ENCODE measurements around the gene LGALS13.

LGALS13 gene, protein sequence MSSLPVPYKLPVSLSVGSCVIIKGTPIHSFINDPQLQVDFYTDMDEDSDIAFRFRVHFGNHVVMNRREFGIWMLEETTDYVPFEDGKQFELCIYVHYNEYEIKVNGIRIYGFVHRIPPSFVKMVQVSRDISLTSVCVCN

DNA sequence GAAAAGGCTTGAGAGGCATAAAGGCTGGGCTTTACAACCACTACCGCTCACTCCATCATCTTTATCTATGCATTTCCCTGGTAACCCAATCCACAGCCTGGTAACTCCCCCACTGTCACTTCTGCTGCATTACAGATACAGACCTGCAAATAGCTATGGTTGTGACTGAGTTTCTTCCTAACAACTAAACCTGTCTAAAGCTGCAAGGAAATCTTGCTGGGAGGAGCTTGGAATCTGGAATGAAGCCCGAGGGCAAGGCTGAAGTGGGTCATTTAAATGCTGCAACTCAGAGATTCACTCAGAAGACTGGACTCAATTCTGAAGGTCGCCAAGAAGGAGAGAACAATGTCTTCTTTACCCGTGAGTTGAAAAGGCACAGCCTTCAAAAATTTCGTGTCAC lies at the start of gene LGALS13:
LGALS13 (plus strand) TSS at position 301 of the 400 bp plus-strand sequence; CDS start at position 346, 45 bp downstream.
- DNase-seq: no peak

DNA sequence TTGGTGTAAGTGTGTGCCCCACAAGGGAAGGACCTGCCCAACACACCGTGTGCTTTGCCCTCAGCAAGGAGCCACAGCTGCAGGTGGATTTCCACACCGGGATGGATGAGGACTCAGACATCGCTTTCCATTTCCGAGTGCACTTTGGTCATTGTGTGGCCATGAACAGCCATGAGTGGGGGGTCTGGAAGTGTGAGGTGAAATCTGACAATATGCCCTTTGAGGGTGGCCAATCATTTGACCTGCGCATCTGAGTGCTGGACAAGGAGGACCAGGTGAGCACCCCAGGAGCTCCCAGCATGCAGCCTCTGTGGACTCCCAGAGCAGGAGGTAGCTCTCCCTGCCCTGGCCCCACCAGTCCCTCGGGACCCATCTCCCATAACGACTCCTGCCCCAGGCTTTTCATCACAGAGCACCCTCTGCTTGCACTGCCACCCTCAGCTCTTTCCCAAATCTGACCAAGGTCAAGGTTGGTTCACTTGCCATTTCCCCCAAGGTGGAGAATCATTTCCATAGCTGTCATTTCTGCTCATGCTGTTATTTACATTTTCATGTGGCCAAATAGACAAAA lies 49.2 kb upstream of the LGALS13 start:
- DNase-seq: no peak

DNA sequence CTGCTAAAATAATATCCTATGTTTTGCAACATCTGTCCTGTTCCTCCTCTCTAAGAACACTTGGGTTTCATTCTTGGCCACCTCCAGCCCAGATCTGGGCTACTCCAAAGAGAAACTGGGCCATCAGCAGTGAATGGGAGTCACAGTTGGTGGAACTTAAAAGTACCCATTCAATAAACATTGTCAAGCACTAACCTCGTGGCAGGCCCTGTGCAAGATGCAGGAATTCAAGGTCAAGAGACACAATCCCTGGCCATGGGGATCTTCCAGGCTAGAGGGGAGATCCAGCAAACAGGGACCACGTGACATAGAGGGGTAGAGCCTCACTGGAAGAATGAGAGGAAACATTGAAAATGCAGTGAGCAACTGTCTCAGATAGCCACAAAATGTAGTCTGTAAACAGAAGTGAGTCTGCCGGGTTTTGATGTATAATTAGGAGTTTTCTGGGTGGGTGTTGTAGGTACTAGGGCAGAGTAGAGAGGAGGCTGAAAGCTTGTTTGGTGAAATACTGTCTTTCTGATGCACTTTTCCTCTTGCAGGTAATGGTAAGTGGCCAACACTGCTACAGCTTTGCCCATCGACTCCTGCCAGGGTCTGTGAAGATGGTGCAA lies 47.5 kb upstream of the LGALS13 start:
- DNase-seq: no peak

DNA sequence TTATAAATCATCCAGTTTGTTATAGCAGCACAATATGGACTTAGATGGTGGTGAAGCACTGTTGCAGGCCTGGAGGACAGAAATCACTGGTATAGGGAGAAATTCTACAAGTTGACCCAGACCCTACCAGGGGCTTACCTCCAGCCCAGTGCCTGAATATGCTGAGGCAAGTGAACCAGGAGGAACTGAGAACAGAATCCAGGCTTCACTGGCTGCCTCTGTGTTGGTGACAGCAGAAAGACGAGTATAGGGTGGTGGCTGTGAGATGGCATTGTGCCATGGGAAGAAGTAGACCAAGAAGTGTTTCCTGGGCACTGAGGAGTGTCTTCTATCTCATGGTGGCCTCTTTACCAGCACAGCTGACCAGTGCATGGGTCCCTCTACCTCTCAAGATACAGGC lies 46.4 kb upstream of the LGALS13 start:
- DNase-seq: no peak

DNA sequence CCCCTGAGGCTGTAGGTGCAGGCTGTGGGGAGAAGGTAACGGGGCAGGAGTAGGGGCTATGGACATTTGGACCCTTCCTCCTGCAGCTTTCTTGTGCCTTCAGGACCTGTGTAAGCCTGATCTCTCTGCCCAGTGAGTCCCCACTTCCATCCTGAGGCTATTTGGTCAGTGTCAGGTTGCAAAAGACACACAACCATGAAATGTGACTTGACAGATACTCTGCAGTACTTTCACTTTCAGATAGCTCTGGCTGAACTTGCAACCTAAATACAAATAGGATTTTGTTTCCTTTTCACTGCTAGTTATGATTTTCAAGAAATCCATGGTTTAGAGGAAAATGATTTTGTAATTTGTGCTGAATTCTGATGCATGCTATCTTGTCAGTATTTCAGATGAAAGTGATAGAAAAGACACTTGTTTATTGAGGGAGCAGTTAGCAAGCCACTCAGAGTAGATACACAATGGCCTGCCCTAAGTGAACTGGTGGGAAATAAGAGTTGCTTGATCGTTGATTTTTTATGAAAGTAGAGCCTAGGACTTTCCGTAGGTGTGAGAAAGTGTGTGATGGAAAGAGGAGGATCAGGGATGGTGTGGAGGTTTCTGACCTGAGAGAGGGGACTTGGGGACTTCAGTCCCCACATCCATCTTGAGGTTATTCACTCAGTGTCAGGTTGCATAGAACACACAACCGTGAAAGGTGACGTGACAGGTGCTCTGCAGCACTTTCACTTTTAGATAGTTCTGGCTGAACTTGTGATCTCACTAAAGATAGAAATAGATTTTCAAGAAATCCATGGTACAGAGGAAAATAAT lies 44.3 kb upstream of the LGALS13 start:
- DNase-seq: no peak

DNA sequence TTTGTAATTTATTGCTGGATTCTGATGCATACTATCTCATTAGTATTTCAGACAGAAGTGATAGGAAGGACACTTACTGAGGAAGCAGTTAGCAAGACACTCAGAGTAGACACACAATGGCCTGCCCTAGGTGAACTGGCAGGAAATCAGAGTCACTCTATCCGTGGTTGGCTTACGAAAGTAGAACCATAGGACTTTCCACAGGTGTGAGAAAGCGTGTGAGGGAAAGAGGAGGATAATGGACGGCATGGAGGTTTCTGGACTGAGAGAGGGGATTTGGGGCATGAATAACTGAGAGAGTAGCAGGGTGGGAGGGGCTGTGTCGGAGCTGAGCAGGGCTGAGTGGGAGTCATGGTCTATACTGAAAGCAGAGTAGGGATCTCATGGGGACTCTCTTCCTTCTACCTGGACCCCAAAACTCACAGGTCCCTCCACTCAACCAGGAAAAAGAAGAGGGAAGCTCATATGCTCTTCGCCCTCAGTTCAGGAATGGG lies 43.7 kb upstream of the LGALS13 start:
- DNase-seq: no peak

DNA sequence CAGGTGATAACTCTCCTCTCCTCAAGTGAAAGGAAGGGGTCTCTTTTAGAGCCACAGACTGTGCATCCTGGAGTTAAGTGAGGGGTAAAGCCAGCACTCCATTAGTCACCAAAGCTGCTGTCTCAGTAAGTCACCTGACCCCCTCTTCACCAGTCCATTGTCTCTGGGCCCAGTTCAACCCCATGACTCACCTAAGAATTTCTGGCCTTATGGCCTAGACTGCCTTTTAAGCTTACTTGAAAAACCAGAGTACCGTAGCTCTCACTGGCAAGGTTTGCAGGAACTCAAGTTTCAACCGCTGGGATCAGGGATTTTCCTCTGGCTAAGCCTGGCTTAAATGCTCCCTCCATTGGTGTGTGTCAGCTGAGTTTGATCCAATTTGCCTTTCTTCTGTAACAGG lies 38.9 kb upstream of the LGALS13 start:
- no peak for DNase-seq

DNA sequence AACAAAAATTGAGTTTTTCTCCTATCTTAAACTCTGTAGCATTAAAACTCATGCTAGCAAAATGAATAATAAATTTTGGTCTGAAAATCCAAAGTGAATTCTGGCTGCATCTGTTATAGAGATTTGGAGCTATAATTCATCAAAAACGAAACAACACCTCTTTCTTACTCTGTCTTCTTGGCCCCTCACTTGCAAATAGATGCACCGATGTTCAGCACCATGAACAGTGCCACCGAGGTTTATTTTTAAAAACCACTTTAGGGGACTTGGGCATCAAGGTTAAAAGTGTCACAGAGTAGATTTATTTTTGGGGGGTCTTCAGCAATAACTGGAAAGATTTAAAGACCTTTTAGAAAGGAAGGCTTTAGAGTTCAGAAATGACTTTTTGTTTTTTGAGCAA lies 36.3 kb upstream of the LGALS13 start:
- DNase-seq: no peak

DNA sequence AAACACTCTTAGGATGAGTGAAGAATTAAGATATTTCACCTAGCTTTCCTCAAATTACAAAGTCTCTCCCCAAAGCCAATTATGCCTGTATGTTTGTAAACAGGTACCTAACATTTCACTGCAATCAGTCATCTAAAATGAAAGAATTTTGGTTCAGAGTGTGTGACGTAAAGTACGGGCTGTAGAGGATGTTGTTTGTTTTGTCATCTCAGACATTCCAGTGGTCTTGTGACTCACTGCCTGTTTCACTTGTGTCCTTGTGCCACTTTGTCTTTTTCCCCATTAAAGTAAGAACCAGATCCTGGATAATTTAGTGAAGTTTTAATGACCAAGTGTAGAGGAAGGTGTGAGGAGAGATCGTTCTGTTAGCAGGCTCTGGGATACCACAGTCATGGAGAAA lies 33.7 kb upstream of the LGALS13 start:
- no peak for DNase-seq

DNA sequence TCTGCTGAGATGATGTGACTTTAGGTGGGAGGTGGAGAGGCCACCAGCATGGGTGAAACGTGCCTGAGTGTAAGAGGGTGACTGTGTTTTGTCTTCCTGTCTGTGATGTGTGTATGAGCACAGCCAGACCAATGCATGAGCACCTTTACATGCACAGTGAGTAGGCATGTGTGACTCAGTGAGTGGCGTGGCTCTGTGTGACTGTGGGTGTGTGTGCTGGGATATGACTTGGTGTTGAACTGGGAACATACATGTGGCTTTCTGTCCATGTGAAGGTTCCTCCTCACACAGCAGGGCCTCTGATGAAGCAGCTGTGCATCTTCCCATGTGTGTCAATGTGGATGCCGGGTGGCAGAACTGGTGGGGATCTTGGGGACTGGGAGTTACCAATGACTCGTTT lies 19.9 kb upstream of the LGALS13 start:
- DNase-seq: no peak

DNA sequence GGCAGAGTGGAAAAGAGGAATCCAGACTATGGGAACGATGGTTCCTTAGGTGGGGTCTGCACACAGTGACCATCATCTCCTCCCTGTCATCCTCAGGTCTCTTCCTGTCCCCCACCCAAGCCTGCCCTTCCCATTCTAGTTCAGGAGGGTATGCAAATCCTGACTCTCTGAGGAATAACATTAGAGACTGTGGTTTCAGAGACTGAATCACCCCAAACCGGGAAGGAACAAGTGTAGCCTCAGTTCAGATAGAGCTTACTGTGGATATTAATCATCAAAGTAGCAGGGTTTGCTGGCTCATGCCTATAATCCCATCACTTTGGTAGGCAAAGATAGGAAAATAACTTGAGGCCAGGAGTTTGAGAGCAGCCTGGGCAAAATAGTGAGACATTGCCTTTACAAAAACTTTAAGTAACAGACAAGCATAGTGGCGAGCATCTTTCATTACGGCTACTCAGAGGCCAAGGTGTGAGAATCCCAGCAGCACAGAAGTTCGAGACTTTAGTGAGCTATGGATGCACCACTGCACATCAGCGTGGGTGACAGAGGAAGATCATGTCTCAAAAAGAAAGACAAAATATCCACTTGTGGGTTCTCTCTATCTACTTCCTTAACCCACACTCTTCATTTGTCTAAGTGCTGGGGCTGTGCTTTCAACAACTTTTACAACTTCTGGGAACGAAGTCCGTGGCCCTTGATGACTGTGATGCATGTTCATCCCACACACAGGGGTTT lies 19.3 kb upstream of the LGALS13 start:
- DNase-seq: no peak

DNA sequence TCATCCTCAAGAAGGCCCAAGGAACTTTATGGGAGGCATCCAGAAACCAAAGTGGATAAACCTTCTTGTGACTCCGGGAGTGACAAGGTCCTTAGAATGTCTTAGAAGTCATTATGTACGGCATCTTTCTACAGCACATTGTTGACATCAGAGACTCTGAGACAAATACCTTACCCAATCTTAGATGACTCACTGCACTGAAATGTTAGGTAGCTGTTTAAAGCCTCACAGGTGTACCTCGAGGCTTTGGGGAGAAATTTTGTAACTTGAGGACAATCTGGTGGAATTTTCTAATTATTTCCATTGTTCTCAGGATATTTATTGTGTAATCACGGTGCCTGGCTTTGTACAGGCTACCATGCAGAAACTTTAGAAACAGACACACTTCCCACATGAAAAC lies 14.8 kb upstream of the LGALS13 start:
- DNase-seq: no peak

DNA sequence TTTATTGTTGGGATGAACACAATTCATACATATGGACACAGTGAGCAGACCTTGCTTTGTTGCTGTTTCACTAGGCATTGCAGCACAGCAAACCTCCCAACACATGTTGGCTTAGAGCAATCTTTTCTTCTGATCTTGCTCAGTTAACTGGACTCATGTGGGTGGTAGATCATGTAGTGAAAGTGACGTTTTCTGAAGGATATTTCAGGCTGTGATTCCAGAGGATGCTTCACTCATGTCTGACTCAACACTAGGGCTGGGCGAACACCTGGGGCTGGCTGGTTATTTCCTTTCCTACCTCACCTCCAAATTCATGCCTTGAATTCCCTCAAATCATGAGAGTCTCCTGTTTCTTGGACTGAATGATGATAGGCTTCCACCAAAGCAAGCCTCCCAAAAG lies 14.3 kb upstream of the LGALS13 start:
- DNase-seq: no peak

DNA sequence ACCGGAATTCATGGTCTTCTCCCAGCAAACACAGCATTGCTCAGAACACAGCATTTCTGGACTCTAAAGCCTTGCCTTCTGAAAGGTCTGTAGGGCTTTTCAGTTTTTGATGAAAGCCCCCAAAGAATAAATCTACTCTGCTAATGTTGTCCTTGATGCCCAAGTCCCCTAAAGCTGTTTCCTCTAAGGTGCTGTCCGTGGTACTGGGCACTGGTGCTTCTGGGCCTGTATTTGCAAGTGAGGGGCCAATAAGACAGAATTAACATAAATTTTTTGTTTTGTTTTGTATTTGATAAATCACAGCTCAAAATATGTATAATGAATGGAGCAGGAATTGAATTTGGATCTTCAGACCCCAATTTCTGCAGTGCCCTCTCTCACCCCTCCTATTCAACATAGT lies 12.1 kb upstream of the LGALS13 start:
- no peak for DNase-seq

DNA sequence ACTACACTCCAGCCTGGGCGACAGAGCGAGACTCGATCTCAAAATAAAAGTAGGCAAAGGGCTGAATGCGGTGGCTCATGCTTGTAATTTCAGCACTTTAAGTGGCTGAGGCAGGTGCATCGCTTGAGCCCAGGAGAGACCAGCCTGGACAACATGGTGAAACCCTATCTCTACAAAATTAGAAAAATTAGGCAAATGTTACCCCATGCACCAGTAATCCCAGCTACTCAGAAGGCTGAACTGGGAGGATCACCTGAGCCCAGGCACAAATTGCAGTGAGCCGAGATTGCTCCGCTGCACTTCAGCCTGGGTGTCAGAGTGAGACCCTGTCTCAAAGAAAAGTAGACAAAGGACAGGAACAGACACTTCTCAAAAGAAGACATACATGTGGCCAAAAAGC lies 9.9 kb upstream of the LGALS13 start:
- no peak for DNase-seq

DNA sequence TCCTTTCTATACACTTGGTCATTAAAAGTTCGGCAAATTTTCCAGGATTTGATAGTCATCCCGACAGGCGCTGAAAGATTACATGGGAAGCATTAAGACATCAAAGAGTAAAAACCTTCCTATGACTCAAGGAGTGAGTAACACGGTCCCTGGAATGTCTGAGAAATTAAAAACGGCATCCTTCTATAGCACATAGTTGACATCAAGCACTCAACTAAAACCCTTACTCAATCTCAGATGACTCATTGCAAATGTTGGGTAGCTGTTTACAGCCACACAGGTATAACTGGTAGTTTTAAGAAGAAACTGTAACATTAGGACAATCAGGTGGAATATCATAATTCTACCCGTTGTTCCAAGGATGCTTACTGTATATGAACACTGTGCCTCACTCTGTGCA lies 6.4 kb upstream of the LGALS13 start:
- DNase-seq: no peak

DNA sequence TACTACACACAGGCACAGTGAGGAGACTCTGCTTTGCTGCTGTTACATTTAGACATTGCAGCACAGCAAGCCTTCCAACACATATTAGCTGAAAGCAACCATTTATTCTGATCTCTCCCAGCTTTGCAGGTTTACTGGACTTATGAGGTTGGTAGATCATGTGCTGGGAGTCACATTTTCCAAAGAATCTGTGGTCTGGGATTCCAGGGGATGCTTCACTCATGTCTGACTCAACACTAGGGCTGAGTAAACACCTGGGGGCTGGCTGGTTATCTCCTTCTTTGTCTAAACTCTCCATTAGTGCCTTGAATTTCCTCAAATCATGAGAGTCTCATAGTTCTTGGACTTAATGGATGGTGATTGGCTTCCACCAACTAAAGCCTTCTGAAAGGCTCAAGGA lies 5.4 kb upstream of the LGALS13 start:
- DNase-seq: no peak

DNA sequence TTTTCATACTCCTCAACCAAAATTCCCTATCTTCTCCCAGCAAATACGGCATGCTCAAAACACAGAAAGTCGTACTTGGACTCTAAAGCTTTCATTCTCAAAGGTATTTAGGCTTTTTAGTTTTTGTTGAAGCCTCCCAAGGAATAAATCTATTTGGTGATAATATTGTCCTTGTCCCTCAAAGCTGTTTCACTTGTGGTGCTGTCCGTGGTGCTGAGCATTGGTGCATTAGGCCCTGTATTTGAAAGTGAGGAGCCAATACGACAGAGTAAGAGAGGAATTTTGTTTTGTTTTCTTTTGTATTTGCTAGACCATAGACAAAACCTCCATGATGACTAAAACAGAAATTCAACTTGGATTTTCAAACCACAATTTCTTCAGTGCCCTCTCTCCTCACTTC lies 3.2 kb upstream of the LGALS13 start:
- no peak for DNase-seq

DNA sequence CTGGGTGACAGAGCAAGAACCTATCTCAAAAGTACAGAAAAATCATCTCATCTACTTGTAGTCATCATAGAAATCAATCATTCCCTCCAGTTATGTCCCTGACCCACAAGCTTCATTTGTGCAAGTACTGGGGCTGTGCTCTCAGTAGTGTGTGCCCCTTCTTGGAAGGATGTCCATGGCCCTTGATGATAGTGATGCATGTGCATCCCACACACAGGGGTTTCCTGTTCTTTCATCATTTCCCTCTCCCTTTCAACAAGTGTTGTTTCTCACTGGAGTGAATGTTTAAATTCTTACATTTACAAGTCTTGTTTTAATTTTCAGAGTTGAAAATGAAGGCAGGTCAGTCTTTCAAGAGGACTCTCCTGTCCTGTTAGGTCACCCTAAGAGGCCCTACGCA lies 1.5 kb downstream of the LGALS13 start:
- DNase-seq: no peak

DNA sequence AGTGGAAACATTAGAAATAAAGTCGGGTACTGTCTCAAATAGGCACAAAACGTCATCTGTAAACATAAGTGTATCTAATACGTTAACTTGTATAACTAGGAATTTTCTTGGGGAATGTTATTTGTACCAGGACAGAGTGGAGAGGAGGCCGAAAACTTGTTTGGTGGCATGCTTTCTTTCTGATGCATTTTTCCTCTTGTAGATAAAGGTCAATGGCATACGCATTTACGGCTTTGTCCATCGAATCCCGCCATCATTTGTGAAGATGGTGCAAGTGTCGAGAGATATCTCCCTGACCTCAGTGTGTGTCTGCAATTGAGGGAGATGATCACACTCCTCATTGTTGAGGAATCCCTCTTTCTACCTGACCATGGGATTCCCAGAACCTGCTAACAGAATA lies 4.7 kb downstream of the LGALS13 start:
- no peak for DNase-seq

DNA sequence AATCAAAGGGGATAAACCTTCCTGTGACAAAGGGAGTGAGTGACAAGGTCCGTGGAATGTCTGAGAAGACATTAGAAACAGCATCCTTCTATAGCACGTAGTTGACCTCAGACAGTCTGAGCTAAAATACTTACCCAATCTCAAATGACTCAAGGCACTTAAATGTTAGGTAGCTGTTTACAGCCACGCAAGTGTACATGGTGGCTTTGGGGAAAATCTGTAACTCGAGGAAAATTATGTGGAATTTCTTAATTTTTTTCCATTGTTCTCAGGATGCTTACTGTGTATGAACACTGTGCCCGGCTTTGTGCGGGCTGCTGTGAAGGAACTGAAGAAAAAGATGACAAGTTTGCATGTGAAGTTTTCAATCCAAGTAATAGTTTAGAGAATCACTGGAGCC lies 5.2 kb downstream of the LGALS13 start:
- no peak for DNase-seq

DNA sequence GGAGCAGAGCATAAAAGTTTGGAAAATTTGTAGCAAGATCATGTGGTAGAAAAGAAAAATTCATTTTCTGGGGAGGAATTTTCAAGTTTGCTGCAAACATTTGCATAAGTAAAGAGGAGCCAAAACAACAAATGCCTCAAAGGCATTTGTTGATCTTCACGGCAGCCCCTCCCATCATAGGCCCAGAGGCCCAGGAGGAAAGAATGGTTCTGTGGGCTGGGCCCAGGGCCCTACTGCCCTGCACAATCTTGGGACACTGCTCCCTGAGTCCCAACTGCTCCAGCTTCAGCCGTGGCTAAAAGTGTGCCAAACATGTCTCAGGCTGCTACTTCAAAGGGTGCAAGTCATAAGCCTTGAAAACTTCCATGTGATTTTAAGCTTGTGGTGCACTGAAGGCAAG lies 11.3 kb downstream of the LGALS13 start:
- no peak for DNase-seq

DNA sequence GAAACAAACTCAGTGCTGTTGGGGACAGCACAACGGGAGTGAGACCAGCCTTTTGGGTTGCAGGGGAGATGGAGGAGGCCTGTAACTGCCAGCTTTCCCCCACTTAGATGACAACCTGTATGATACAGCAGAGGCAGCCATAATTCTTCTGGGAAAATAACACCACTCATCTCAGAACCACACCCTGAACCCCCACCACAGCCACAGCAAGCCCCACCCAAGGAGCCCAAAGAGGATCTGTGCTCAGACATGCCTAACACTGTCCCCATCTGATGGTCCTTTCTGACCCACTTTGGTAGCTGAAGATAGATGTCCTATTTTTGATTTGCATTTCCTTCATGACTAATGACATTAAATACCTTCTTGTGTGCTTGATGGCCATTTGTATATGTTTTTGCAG lies 15.4 kb downstream of the LGALS13 start:
- DNase-seq: no peak
